WI38 (cell line): ENCODE results near the gene AMH.

Experiments
- H3K4me3 ChIP-seq: 2 replicates; pipeline ENCODE4 v1.5.1; 2011; ENCODE audit warnings: low read depth, mild to moderate bottlenecking, control low read depth, low read length
- TF ChIP-seq, protein P1 (sequence below): IDR thresholded peaks from 2 replicates; pipeline ENCODE4 v1.5.1; 2012; ENCODE audit warnings: low read depth, mild to moderate bottlenecking, control low read depth, low read length

Gene AMH

GRCh38 chr19:2221918-2222317 lies 27.2 kb upstream of the AMH start:
- TF ChIP-seq, protein P1, sequence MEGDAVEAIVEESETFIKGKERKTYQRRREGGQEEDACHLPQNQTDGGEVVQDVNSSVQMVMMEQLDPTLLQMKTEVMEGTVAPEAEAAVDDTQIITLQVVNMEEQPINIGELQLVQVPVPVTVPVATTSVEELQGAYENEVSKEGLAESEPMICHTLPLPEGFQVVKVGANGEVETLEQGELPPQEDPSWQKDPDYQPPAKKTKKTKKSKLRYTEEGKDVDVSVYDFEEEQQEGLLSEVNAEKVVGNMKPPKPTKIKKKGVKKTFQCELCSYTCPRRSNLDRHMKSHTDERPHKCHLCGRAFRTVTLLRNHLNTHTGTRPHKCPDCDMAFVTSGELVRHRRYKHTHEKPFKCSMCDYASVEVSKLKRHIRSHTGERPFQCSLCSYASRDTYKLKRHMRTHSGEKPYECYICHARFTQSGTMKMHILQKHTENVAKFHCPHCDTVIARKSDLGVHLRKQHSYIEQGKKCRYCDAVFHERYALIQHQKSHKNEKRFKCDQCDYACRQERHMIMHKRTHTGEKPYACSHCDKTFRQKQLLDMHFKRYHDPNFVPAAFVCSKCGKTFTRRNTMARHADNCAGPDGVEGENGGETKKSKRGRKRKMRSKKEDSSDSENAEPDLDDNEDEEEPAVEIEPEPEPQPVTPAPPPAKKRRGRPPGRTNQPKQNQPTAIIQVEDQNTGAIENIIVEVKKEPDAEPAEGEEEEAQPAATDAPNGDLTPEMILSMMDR = no peak
- H3K4me3 ChIP-seq = no peak overlapping the region

GRCh38 chr19:2223391-2223790 lies 25.7 kb upstream of the AMH start:
- TF ChIP-seq, protein P1 = no peak
- H3K4me3 ChIP-seq = no peak overlapping the region

GRCh38 chr19:2223959-2224358 lies 25.2 kb upstream of the AMH start:
- TF ChIP-seq, protein P1 = no peak

DNA sequence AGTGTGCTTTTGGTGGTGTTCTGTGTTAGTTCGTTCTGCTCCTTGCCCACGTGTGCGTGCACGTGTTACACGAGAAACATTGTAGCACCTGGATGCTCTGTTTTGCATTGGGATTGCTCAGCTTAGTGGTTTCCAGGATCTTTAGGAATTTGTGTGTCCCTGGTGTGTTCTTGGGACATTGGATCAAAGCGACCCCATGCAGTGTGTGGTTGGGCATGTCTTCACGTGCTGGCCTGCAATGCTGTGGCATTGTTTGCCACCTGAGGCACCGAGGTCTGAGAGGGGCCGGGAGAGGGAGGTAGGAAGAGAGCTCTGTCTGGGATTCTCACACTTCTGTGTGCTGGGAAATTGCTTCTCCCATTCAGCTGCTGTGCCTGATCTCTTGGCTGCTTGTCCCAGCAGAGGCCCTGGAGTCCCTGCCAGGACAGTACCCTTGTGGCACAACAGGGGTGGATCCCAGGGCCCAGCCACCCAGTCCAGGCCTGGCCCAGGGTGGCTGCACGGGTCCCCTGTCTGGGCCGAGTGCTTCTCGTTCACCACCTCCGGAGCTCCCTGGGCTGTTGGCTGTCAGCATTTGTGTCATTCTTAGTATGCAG lies 24.3 kb upstream of the AMH start:
- no peak overlapping the region for H3K4me3 ChIP-seq
- TF ChIP-seq, protein P1 = no peak

More at GRCh38 chr19:2223959-2224358, 25.2 kb upstream of the AMH start:
- no peak overlapping the region for H3K4me3 ChIP-seq

GRCh38 chr19:2225415-2226050 lies 23.6 kb upstream of the AMH start:
- no peak overlapping the region for H3K4me3 ChIP-seq
- TF ChIP-seq, protein P1 = no peak

DNA sequence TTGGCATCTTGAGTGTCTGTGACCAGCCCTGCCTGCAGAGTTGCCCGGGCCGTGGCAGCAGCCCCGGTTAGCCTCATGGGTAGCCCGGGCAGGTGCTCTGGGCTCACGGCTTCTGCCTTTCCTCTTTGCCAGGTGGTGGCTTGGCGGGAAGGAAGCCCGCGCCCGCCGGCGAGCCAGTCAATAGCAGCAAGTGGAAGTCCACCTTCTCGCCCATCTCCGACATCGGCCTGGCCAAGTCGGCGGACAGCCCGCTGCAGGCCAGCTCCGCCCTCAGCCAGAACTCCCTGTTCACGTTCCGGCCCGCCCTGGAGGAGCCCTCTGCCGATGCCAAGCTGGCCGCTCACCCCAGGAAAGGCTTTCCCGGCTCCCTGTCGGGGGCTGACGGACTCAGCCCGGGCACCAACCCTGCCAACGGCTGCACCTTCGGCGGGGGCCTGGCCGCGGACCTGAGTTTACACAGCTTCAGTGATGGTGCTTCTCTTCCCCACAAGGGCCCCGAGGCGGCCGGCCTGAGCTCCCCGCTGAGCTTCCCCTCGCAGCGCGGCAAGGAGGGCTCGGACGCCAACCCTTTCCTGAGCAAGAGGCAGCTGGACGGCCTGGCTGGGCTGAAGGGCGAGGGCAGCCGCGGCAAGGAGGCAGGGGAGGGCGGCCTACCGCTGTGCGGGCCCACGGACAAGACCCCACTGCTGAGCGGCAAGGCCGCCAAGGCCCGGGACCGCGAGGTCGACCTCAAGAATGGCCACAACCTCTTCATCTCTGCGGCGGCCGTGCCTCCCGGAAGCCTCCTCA lies 22.9 kb upstream of the AMH start:
- TF ChIP-seq, protein P1 = no peak
- no peak overlapping the region for H3K4me3 ChIP-seq
